MCF 10A (cell line): ENCODE measurements around the gene KCNMB3. TPM values are rescaled to one million over a fixed set of nuclear protein-coding genes. Genes with fewer than 3 reads are reported as not detected.

Source experiments
- BruUV-seq: library from RNA; stranded (reverse); fragments of 400-500 nt; replicated peaks from 2 replicates; lab custom pipeline; 2021; lab: Mats Ljungman, UMichigan
- CTCF ChIA-PET: fragments of 300-600 bp; sonication (Branson Sonifier 250); formaldehyde crosslinking; extraction: SDS; loops from one replicate; lab custom pipeline; 2021; ENCODE audit warnings: antibody characterized with exemption, inconsistent platforms; lab: Yijun Ruan, JAX
- POLR2A ChIA-PET: fragments of 300-600, 350-650 bp; sonication (Branson Sonifier 250); formaldehyde crosslinking; extraction: SDS; loops from one replicate; lab custom pipeline; 2020; ENCODE audit warnings: antibody characterized with exemption, inconsistent platforms; lab: Yijun Ruan, JAX
- DNase-seq: peaks from one replicate; pipeline ENCODE4 v3.0.0-alpha.2; 2018; ENCODE audit not compliant: unreplicated experiment
- H3K27ac Mint-ChIP-seq: one replicate; pipeline ENCODE4 v1.8.0; 2022; ENCODE audit warnings: mild to moderate bottlenecking, low read depth, mixed read lengths; ENCODE audit not compliant: unreplicated experiment
- H3K27me3 Mint-ChIP-seq: one replicate; pipeline ENCODE4 v1.8.0; 2022; ENCODE audit warnings: mixed read lengths; ENCODE audit not compliant: insufficient read depth, unreplicated experiment
- H3K36me3 Mint-ChIP-seq: one replicate; pipeline ENCODE4 v1.8.0; 2022; ENCODE audit warnings: mild to moderate bottlenecking, moderate library complexity, mixed read lengths; ENCODE audit not compliant: insufficient read depth, unreplicated experiment
- H3K4me1 Mint-ChIP-seq: one replicate; pipeline ENCODE4 v1.8.0; 2022; ENCODE audit warnings: mixed read lengths; ENCODE audit not compliant: insufficient read depth, unreplicated experiment
- H3K4me3 Mint-ChIP-seq: one replicate; pipeline ENCODE4 v1.8.0; 2022; ENCODE audit warnings: mild to moderate bottlenecking, moderate library complexity, mixed read lengths; ENCODE audit not compliant: unreplicated experiment
- H3K9me3 Mint-ChIP-seq: one replicate; pipeline ENCODE4 v1.8.0; 2022; ENCODE audit warnings: mixed read lengths; ENCODE audit not compliant: unreplicated experiment
- CTCF ChIP-seq: fragments of 200-600 bp; IDR thresholded peaks from one replicate; pipeline ENCODE4 v1.8.0; 2022; ENCODE audit warnings: antibody characterized with exemption, mild to moderate bottlenecking; ENCODE audit not compliant: unreplicated experiment
- intact Hi-C: fragments of 100-400 bp; cut with micrococcal nuclease; formaldehyde crosslinking; loops from 2 replicates; pipeline ENCODE4 v1.14.1; 2022
- total RNA-seq: library from RNA; stranded (reverse); gene quantifications from 2 replicates; pipeline ENCODE4 v1.2.3, GENCODE V29; 2022

KCNMB3 gene
- total RNA-seq, 1 experiment from 2014 or later: 0.28 TPM

- Mint-ChIP-seq H3K27me3 (no peaks in the 10 kb centered on the region), H3K27ac (no peak overlapping the region), H3K4me1 (no peaks in the 10 kb centered on the region), H3K4me3 (no peak overlapping the region), H3K36me3 (no peaks in the 10 kb centered on the region), H3K9me3 (no peaks in the 10 kb centered on the region)
- DNase-seq: no peak
- TF ChIP-seq CTCF: no peak
- no TSS peak for BruUV-seq
- POLR2A ChIA-PET: no interaction called here
- intact Hi-C loops: no loop called here
- CTCF ChIA-PET: no interaction called here
Observed at GRCh38 chr3:179286331-179286730, 35.4 kb upstream of the KCNMB3 start.

DNA sequence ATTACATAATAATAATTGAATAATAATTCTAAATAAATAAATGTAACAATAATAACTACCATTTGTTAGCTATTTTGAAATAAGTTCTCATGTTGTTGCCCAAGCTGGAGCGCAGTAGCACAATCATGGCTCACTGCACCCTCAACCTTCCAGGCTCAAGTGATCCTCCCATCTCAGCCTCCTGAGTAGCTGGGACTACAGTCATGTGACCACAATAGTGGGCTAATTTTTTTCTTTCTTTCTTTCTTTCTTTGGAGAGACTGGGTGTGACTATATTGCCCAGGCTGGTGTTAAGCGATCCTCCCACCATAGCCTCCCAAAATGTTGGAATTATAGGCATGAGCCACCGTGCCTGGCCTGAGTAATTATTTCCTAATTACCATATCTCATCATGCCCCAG is 30.9 kb upstream of the KCNMB3 start:
- POLR2A ChIA-PET: no interaction called here
- intact Hi-C loops: no loop called here
- no peak for TF ChIP-seq CTCF
- H3K27me3 Mint-ChIP-seq: no peaks in the 10 kb centered on the region
- H3K4me1 Mint-ChIP-seq: no peaks in the 10 kb centered on the region
- H3K36me3 Mint-ChIP-seq: no peaks in the 10 kb centered on the region
- no peak for DNase-seq
- no peak overlapping the region for H3K27ac Mint-ChIP-seq
- CTCF ChIA-PET: interaction anchor here (0.7 kb wide), 1 partner anchor 20 kb away, joined by 3 read pairs; no protein-coding TSS in a partner anchor
- no peaks in the 10 kb centered on the region for H3K9me3 Mint-ChIP-seq
- no TSS peak for BruUV-seq
- H3K4me3 Mint-ChIP-seq: no peak overlapping the region

DNA sequence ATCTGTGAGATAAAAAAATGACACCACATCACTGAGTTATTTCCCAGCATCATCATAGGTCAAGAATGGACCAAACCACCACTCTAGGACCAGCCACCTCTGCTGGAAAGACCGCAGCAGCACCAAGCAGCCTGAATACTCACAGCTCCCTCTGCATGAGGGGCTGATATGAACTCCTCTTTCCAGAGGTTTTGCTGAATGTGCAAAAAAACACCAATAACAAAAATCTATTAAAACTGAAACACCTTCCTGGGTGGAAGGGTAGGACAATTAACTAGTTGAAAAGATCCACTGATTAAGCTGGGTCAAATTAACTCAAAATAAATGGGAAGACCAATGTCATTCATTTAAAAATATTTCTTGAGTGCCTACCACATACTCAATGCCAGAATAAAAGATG is 28.9 kb upstream of the KCNMB3 start:
- ChIA-PET CTCF (interaction anchor here (1.0 to 1.4 kb wide), 2 partner anchors 133 to 175 kb away, joined by 3 read pairs; no protein-coding TSS in a partner anchor), POLR2A (interaction anchor here (0.7 kb wide), 1 partner anchor 216 kb away, joined by 3 read pairs; no protein-coding TSS in a partner anchor)
- H3K27me3 Mint-ChIP-seq: no peaks in the 10 kb centered on the region
- DNase-seq: no peak
- no peaks in the 10 kb centered on the region for H3K4me1 Mint-ChIP-seq
- TF ChIP-seq CTCF: no peak
- no peaks in the 10 kb centered on the region for H3K9me3 Mint-ChIP-seq
- H3K4me3 Mint-ChIP-seq: no peak overlapping the region
- no peak overlapping the region for H3K27ac Mint-ChIP-seq
- BruUV-seq: no TSS peak
- no peaks in the 10 kb centered on the region for H3K36me3 Mint-ChIP-seq
- intact Hi-C loops: no loop called here

DNA sequence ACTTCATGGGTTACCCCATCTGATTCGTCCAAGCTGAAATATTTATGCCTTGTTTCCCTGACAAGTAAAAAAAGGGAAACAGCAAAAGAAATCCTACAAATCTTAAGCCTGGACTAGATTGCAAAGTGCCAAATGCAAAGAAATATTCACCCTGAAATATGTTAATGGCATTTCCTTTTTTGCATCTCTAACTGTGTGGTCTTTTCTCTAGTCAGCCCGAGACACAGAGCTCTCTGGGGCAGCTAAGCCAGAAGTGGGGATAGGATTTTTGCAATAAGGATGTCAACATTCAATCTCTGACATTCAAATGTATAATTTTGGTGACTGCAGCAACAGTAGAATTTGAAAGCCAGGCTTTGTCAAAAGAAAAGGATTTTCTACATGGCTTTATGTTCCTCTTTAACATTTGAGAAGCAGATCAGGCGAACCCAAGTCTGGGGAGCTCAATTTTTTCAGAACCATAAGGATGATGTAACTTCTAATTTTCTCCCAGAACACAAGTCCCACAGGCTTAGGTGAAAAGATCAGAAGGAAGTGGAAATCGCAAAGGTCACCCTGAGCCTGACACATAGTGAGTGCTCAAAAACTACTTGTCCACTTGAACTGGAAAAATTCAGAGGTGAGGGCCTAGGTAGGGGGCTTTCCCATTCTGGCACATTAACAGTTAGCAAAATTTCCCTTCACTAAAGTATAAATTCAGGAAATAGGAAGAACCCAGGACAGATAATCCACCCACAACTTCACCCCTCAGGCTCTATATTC is 28.2 kb upstream of the KCNMB3 start:
- H3K9me3 Mint-ChIP-seq: no peaks in the 10 kb centered on the region

More for the DNA sequence above, 28.2 kb upstream of the KCNMB3 start:
- BruUV-seq: no TSS peak
- no peaks in the 10 kb centered on the region for H3K4me1 Mint-ChIP-seq
- no peaks in the 10 kb centered on the region for H3K36me3 Mint-ChIP-seq
- H3K27ac Mint-ChIP-seq: no peak overlapping the region
- ChIA-PET CTCF (interaction anchor here (0.6 to 1.0 kb wide), 2 partner anchors 175 to 696 kb away, joined by 3 to 4 read pairs; no protein-coding TSS in a partner anchor), POLR2A (interaction anchor here (0.7 kb wide), 1 partner anchor 215 kb away, joined by 3 read pairs; no protein-coding TSS in a partner anchor)
- H3K27me3 Mint-ChIP-seq: no peaks in the 10 kb centered on the region
- no peak for TF ChIP-seq CTCF
- DNase-seq: no peak
- intact Hi-C loops: no loop called here
- H3K4me3 Mint-ChIP-seq: no peak overlapping the region
